H1 (cell line): ENCODE data around the gene MLN. TPM values are rescaled to one million over a fixed set of nuclear protein-coding genes. Genes with fewer than 3 reads are reported as not detected.

ENCODE experiments used
- CTCF ChIA-PET: fragments of 300-600 bp; sonication (Branson Sonifier 250); formaldehyde crosslinking; loops from one replicate; lab custom pipeline; 2021; ENCODE audit not compliant: partially characterized antibody; lab: Charles Lee
- POLR2A ChIA-PET: fragments of 300-600 bp; sonication (Branson Sonifier 250); formaldehyde crosslinking; loops from one replicate; lab custom pipeline; 2021; ENCODE audit warnings: inconsistent platforms; ENCODE audit not compliant: partially characterized antibody; lab: Charles Lee
- DNase-seq, 2 experiments: peaks; one replicate each; pipeline versions ENCODE4 v3.0.0 to v3.0.0-alpha.2; 2010 to 2022; ENCODE audit warnings: low spot score in 2 of 2, low read depth in 1 of 2, mixed read lengths in 1 of 2
- FAIRE-seq: peaks from 2 replicates; lab custom pipeline; 2011; peaks lifted over from hg19 to GRCh38; lab: Jason Lieb, UNC
- H2AFZ ChIP-seq: 2 replicates; pipeline ENCODE4 v1.8.1; 2012; ENCODE audit warnings: low read length, inconsistent platforms
- H2AK5ac ChIP-seq: 2 replicates; pipeline ENCODE4 v1.6.1; 2013; ENCODE audit warnings: low read depth, low read length
- H2BK120ac ChIP-seq: replicated peaks from 2 replicates; pipeline ENCODE3; 2013; ENCODE audit warnings: low read depth, low read length, inconsistent platforms
- H2BK12ac ChIP-seq: 2 replicates; pipeline ENCODE4 v1.6.1; 2013; ENCODE audit warnings: low read depth, low read length
- H2BK15ac ChIP-seq: 2 replicates; pipeline ENCODE4 v1.6.1; 2013; ENCODE audit warnings: low read length
- H2BK20ac ChIP-seq: 2 replicates; pipeline ENCODE4 v1.6.1; 2013; ENCODE audit warnings: low read length
- H2BK5ac ChIP-seq: 2 replicates; pipeline ENCODE4 v1.6.1; 2013; ENCODE audit warnings: low read depth, low read length
- H3K14ac ChIP-seq: 2 replicates; pipeline ENCODE4 v1.6.1; 2013; ENCODE audit warnings: inconsistent platforms; ENCODE audit not compliant: insufficient read length
- H3K18ac ChIP-seq: 2 replicates; pipeline ENCODE4 v1.6.1; 2013; ENCODE audit warnings: low read length; ENCODE audit errors: extremely low read depth
- H3K23ac ChIP-seq: 2 replicates; pipeline ENCODE4 v1.6.1; 2013; ENCODE audit warnings: inconsistent platforms; ENCODE audit not compliant: insufficient read length
- H3K23me2 ChIP-seq: 2 replicates; pipeline ENCODE4 v1.6.1; 2013; ENCODE audit warnings: low read depth, low read length
- H3K27ac ChIP-seq: 2 replicates; pipeline ENCODE4 v1.6.1; 2011; ENCODE audit warnings: low read depth, low read length, inconsistent platforms
- H3K27me3 ChIP-seq, 4 experiments: replicated peaks in 1 of 4; 1 replicate in 1 of 4; 2 replicates in 3 of 4; pipeline versions ENCODE4 v1.6.1 to v1.8.1; 2011 to 2013; ENCODE audit warnings: low read length in 3 of 4, mild to moderate bottlenecking in 3 of 4, inconsistent platforms in 2 of 4, mixed read lengths in 2 of 4, moderate library complexity in 1 of 4; ENCODE audit not compliant: control insufficient read depth in 3 of 4, insufficient read depth in 3 of 4; ENCODE audit errors: extremely low read depth in 1 of 4
- H3K36me3 ChIP-seq, 4 experiments: 2 replicates each; pipeline versions ENCODE4 v1.6.1 to v1.8.1; 2011 to 2013; ENCODE audit warnings: mild to moderate bottlenecking in 4 of 4, low read length in 3 of 4, moderate library complexity in 2 of 4, control low read depth in 1 of 4, inconsistent platforms in 1 of 4; ENCODE audit not compliant: insufficient read depth in 4 of 4, control insufficient read depth in 2 of 4
- H3K4ac ChIP-seq: replicated peaks from 2 replicates; pipeline ENCODE3; 2013; ENCODE audit warnings: low read length, low read depth, mixed read lengths, inconsistent platforms; ENCODE audit not compliant: insufficient read length
- H3K4me1 ChIP-seq, 4 experiments: replicated peaks in 1 of 4; 1 replicate in 1 of 4; 2 replicates in 3 of 4; pipeline versions ENCODE4 v1.6.1 to v1.8.1; 2011 to 2013; ENCODE audit warnings: low read length in 3 of 4, inconsistent platforms in 2 of 4, mixed read lengths in 1 of 4; ENCODE audit not compliant: insufficient read depth in 4 of 4, control insufficient read depth in 3 of 4
- H3K4me2 ChIP-seq, 2 experiments: 2 replicates each; pipeline versions ENCODE4 v1.6.1 to v1.8.1; 2011 to 2013; ENCODE audit warnings: low read depth in 2 of 2, low read length in 2 of 2, control low read depth in 1 of 2, inconsistent platforms in 1 of 2, mild to moderate bottlenecking in 1 of 2; ENCODE audit not compliant: insufficient read depth in 1 of 2
- H3K4me3 ChIP-seq, 4 experiments: fragments of 200-600, 300-600 bp in 1 of 4; sonication (generic), shearing (Covaris generic), sonication (Bioruptor Twin) in 1 of 4; 2 replicates each; pipeline versions ENCODE4 v1.5.1 to v1.8.1; 2011 to 2016; ENCODE audit warnings: low read length in 4 of 4, low read depth in 3 of 4, control low read depth in 2 of 4, inconsistent platforms in 2 of 4, mild to moderate bottlenecking in 2 of 4, mixed read lengths in 1 of 4, moderate library complexity in 1 of 4; ENCODE audit not compliant: insufficient read depth in 2 of 4; ENCODE audit errors: extremely low read depth in 1 of 4
- H3K56ac ChIP-seq: replicated peaks from 2 replicates; pipeline ENCODE3; 2013; ENCODE audit warnings: low read depth, mild to moderate bottlenecking, mixed read lengths, low read length, inconsistent platforms; ENCODE audit not compliant: insufficient read length
- H3K79me1 ChIP-seq: 2 replicates; pipeline ENCODE4 v1.6.1; 2013; ENCODE audit warnings: low read depth, low read length, control low read depth
- H3K79me2 ChIP-seq, 2 experiments: 2 replicates each; pipeline versions ENCODE4 v1.6.1 to v1.8.1; 2012 to 2013; ENCODE audit warnings: low read length in 2 of 2, mild to moderate bottlenecking in 2 of 2, inconsistent platforms in 1 of 2; ENCODE audit not compliant: insufficient read depth in 2 of 2, control insufficient read depth in 1 of 2
- H3K9ac ChIP-seq, 4 experiments: replicated peaks in 1 of 4; 1 replicate in 1 of 4; 2 replicates in 3 of 4; pipeline versions ENCODE4 v1.6.1 to v1.8.1; 2011 to 2013; ENCODE audit warnings: low read depth in 3 of 4, low read length in 3 of 4, control low read depth in 2 of 4, mild to moderate bottlenecking in 2 of 4, moderate library complexity in 2 of 4, inconsistent platforms in 1 of 4; ENCODE audit errors: extremely low read depth in 1 of 4
- H3K9me3 ChIP-seq, 2 experiments: 2 replicates each; pipeline versions ENCODE4 v1.6.1 to v1.8.1; 2012 to 2013; ENCODE audit warnings: mild to moderate bottlenecking in 2 of 2, moderate library complexity in 2 of 2, control low read depth in 1 of 2, inconsistent platforms in 1 of 2, low read depth in 1 of 2, low read length in 1 of 2, mixed read lengths in 1 of 2; ENCODE audit not compliant: insufficient read depth in 2 of 2
- H4K20me1 ChIP-seq, 2 experiments: replicated peaks in 1 of 2; 2 replicates each; pipeline versions ENCODE3 to v1.8.1; 2011 to 2013; ENCODE audit warnings: inconsistent platforms in 2 of 2, low read length in 2 of 2, mild to moderate bottlenecking in 1 of 2; ENCODE audit not compliant: insufficient read depth in 2 of 2, control insufficient read depth in 1 of 2
- H4K5ac ChIP-seq: 2 replicates; pipeline ENCODE4 v1.6.1; 2013; ENCODE audit warnings: low read length, low read depth, mixed read lengths, inconsistent platforms; ENCODE audit not compliant: insufficient read length
- H4K8ac ChIP-seq: 2 replicates; pipeline ENCODE4 v1.8.0; 2013; ENCODE audit warnings: mild to moderate bottlenecking, moderate library complexity, low read length, inconsistent platforms; ENCODE audit not compliant: insufficient read depth; ENCODE audit errors: extremely low read depth
- H4K91ac ChIP-seq: replicated peaks from 2 replicates; pipeline ENCODE3; 2013; ENCODE audit warnings: low read length, mixed read lengths, inconsistent platforms; ENCODE audit not compliant: insufficient read length
- ASH2L ChIP-seq: fragments of 200-600, 300-600 bp; sonication (generic); IDR thresholded peaks from one replicate; pipeline ENCODE4 v1.7.1; 2017; ENCODE audit warnings: low read length
- EGR1 ChIP-seq: IDR thresholded peaks from 2 replicates; pipeline ENCODE4 v1.6.1; 2011; ENCODE audit warnings: low read depth, low read length, borderline replicate concordance
- EP300 ChIP-seq, 2 experiments: IDR thresholded peaks; 1 replicate in 1 of 2; 2 replicates in 1 of 2; pipeline ENCODE4 v1.6.1; 2011 to 2012; ENCODE audit warnings: low read depth in 2 of 2, low read length in 2 of 2, mild to moderate bottlenecking in 2 of 2, borderline replicate concordance in 1 of 2, inconsistent platforms in 1 of 2, moderate library complexity in 1 of 2
- KDM1A ChIP-seq: fragments of 200-600, 300-600 bp; sonication (generic); IDR thresholded peaks from 2 replicates; pipeline ENCODE4 v1.7.1; 2016; ENCODE audit warnings: mild to moderate bottlenecking, low read length, borderline replicate concordance
- TCF12 ChIP-seq: IDR thresholded peaks from 2 replicates; pipeline ENCODE4 v1.6.1; 2011; ENCODE audit warnings: low read depth, mild to moderate bottlenecking, low read length
- WGBS, 2 experiments: shearing (Covaris generic) in 1 of 2; methylation state at CpG; one replicate each; pipeline versions ENCODE4 v1.1.6 to v1.1.7; 2013 to 2015; ENCODE audit warnings: low lambda C conversion rate in 2 of 2, mixed read lengths in 2 of 2, inconsistent platforms in 1 of 2, low coverage in 1 of 2, missing lambda C conversion rate in 1 of 2; ENCODE audit not compliant: insufficient replicate concordance in 2 of 2, insufficient coverage in 1 of 2, insufficient read length in 1 of 2; ENCODE audit errors: extremely low coverage in 1 of 2, missing lambda C conversion rate in 1 of 2; 5-methylcytosine and 5-hydroxymethylcytosine counted together
- polyA plus RNA-seq, 7 experiments: library from polyadenylated mRNA; depleted of rRNA in 3 of 7; stranded (reverse) in 5 of 7; unstranded in 2 of 7; fragments of >200 nt in 5 of 7; fragments of 200-250 nt in 2 of 7; gene quantifications; 1 replicate in 5 of 7; 2 replicates in 1 of 7; 4 replicates in 1 of 7; pipeline versions ENCODE4 v1.2.1 to v1.2.3, GENCODE V29; 2011 to 2013; ENCODE audit warnings: missing spikeins in 2 of 7, mixed read lengths in 2 of 7
- total RNA-seq: library from RNA; stranded (reverse); fragmentation: NEBNext Ultra II Directional; extraction: Animal tissue kit (Norgen Biotek cat#: 25700); gene quantifications from 2 replicates; pipeline ENCODE4 v1.2.1, GENCODE V29; 2021
- TF ChIP-seq, protein P1 (sequence below), 3 experiments: IDR thresholded peaks; 1 replicate in 2 of 3; 2 replicates in 1 of 3; pipeline versions ENCODE4 v1.5.1 to v1.6.1; 2011; ENCODE audit warnings: low read length in 3 of 3, mild to moderate bottlenecking in 3 of 3, inconsistent platforms in 2 of 3, low read depth in 1 of 3, moderate library complexity in 1 of 3; ENCODE audit not compliant: insufficient read depth in 1 of 3; ENCODE audit errors: control extremely low read depth in 1 of 3

The MLN gene
- total and polyA plus RNA-seq, 2 of the 8 experiments (the other 6 are each of a cell fraction or from before 2014, with no cell fraction given) = not detected

DNA sequence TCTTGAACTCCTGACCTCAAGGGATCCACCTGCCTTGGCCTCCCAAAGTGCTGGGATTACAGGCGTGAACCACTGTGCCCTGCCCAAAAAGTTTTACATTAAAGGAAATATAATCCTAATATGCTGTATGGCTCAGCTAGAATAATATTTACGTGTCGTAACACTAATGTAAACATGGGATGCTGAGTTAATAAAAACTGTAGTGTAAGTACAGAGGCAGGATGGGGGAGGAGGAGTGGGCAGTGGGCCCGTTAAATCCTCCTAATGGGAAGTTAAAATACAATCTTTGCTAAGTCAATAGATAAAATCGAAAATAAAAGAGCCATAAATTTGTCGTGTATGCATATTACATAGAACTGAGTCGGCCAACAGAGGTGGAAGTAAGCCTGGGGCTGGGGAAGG, 45.0 kb downstream of the MLN start:
- Histone ChIP-seq H2BK12ac (no peak overlapping the region), H3K14ac (no peak overlapping the region), H3K23me2 (no peaks in the 10 kb centered on the region), H2BK15ac (no peak overlapping the region), H3K36me3 (no peaks in the 10 kb centered on the region), H4K8ac (no peak overlapping the region), H3K4me3 (no peak overlapping the region), H2AFZ (no peak overlapping the region), H3K79me1 (no peaks in the 10 kb centered on the region), H3K27me3 (no peaks in the 10 kb centered on the region), H3K4me2 (no peak overlapping the region), H3K27ac (no peak overlapping the region), H3K4me1 (peaks cover 0 to 8% (median 3%) of the 10 kb centered on the region in 4 experiments; a peak in 4 of 7 replicates), H3K4ac (no peak overlapping the region), H3K79me2 (no peaks in the 10 kb centered on the region), H4K20me1 (no peaks in the 10 kb centered on the region), H3K23ac (no peak overlapping the region), H4K91ac (no peak overlapping the region), H3K18ac (no peak overlapping the region), H2BK20ac (no peak overlapping the region), H3K9ac (no peak overlapping the region), H4K5ac (no peak overlapping the region), H2BK5ac (no peak overlapping the region), H2AK5ac (no peak overlapping the region), H2BK120ac (no peak overlapping the region), H3K56ac (no peak overlapping the region), H3K9me3 (no peaks in the 10 kb centered on the region)
- ChIA-PET CTCF (interaction anchor here (1.5 to 12.1 kb wide), 4 partner anchors 11 to 270 kb away, joined by 3 to 171 read pairs (median 80); partner anchors contain the start of gene IP6K3), POLR2A (no interaction called here)
- DNase-seq (no peak), FAIRE-seq (no peak)
- TF ChIP-seq TCF12 (no peak), EP300 (IDR thresholded peaks at IDR 0.05; ENCODE audit: borderline replicate concordance in 1 of 2, low read depth in 2 of 2, low read length in 2 of 2) (no peak), EGR1 (no peak), KDM1A (no peak), ASH2L (no peak)
- TF ChIP-seq, protein P1, sequence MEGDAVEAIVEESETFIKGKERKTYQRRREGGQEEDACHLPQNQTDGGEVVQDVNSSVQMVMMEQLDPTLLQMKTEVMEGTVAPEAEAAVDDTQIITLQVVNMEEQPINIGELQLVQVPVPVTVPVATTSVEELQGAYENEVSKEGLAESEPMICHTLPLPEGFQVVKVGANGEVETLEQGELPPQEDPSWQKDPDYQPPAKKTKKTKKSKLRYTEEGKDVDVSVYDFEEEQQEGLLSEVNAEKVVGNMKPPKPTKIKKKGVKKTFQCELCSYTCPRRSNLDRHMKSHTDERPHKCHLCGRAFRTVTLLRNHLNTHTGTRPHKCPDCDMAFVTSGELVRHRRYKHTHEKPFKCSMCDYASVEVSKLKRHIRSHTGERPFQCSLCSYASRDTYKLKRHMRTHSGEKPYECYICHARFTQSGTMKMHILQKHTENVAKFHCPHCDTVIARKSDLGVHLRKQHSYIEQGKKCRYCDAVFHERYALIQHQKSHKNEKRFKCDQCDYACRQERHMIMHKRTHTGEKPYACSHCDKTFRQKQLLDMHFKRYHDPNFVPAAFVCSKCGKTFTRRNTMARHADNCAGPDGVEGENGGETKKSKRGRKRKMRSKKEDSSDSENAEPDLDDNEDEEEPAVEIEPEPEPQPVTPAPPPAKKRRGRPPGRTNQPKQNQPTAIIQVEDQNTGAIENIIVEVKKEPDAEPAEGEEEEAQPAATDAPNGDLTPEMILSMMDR (IDR thresholded peaks at IDR 0.05; ENCODE audit: control extremely low read depth in 1 of 3, insufficient read depth in 1 of 3, low read depth in 1 of 3, low read length in 3 of 3) = no peak
- 93% methylated on average over 7 of the region's 7 CpGs; no CpG with 5 or more reads in 1 of the 2 experiments for WGBS, 2 experiments
